ENCODE data around the gene MED8. TPM values are rescaled to one million over a fixed set of nuclear protein-coding genes. Genes with fewer than 3 reads are reported as not detected.

MED8 gene
- total and polyA plus RNA-seq, 7 donors: 15.4 to 44.5 (median 18.2) TPM

GRCh38 chr1:43358746-43359693, 30.6 kb downstream of the MED8 start, which contains the start of gene CDC20:
CDC20 (plus strand) TSS chr1:43358981; CDS start chr1:43359216, 235 bp downstream.
- 2 to 3% (median 2%) methylated on average over 54 to 59 of the region's 59 CpGs for WGBS, 3 donors
- Histone ChIP-seq H3K4me1 (peaks cover 11% of the 10 kb centered on the region), H3K27me3 (ENCODE audit: insufficient read depth in 3 of 3, low read length in 2 of 3) (no peaks in the 10 kb centered on the region), H3K9me3 (no peaks in the 10 kb centered on the region), H3K36me3 (ENCODE audit: insufficient read depth in 1 of 2, low read depth in 1 of 2) (peaks cover under 1 to 36% of the 10 kb centered on the region in 2 donors), H3K27ac (peak within 1 kb of the TSS; percentile 80), H3K4me3 (peak within 1 kb of the TSS; percentile 75)
- ATAC-seq (peak; percentile 98 to 100 (median 99)), DNase-seq (peak; percentile 99)
- intact Hi-C loops (cut with DNase I): no loop called here
- no peak for TF ChIP-seq CTCF (IDR thresholded peaks at IDR 0.05)

GRCh38 chr1:43358121-43358745, 31.4 kb downstream of the MED8 start:
- H3K4me1 ChIP-seq: peaks cover 11% of the 10 kb centered on the region
- intact Hi-C loops (cut with DNase I): no loop called here
- TF ChIP-seq CTCF (IDR thresholded peaks at IDR 0.05): peak; percentile 23

GRCh38 chr1:43357251-43357650, 32.3 kb downstream of the MED8 start:
- peaks cover 11% of the 10 kb centered on the region for H3K4me1 ChIP-seq
- H3K4me3 ChIP-seq: no peak overlapping the region
- H3K27ac ChIP-seq: no peak overlapping the region
- DNase-seq (no peak), ATAC-seq (no peak)
- TF ChIP-seq CTCF (IDR thresholded peaks at IDR 0.05): no peak
- no peaks in the 10 kb centered on the region for H3K27me3 ChIP-seq (ENCODE audit: insufficient read depth in 3 of 3, low read length in 2 of 3)
- 96% methylated on average over 4 of the region's 4 CpGs for WGBS, 3 donors
- peaks cover 0 to 19% of the 10 kb centered on the region in 2 donors for H3K36me3 ChIP-seq (ENCODE audit: insufficient read depth in 1 of 2, low read depth in 1 of 2)
- H3K9me3 ChIP-seq: no peaks in the 10 kb centered on the region
- intact Hi-C loops (cut with DNase I): no loop called here

More at GRCh38 chr1:43358121-43358745, 31.4 kb downstream of the MED8 start:
- Histone ChIP-seq H3K27ac (peak overlapping the region; percentile 80), H3K4me3 (peak overlapping the region; percentile 75), H3K9me3 (no peaks in the 10 kb centered on the region), H3K27me3 (ENCODE audit: insufficient read depth in 3 of 3, low read length in 2 of 3) (no peaks in the 10 kb centered on the region), H3K36me3 (ENCODE audit: insufficient read depth in 1 of 2, low read depth in 1 of 2) (peaks cover 0 to 29% of the 10 kb centered on the region in 2 donors)
- DNase-seq (no peak), ATAC-seq (peak; percentile 22 to 58 (median 38))
- WGBS, 3 donors: 1% methylated on average over 32 to 33 of the region's 33 CpGs

- TF ChIP-seq CTCF (IDR thresholded peaks at IDR 0.05): no peak
- 76 to 100% (median 87%) methylated on average over 2 of the region's 2 CpGs for WGBS, 3 donors
- no peaks in the 10 kb centered on the region for H3K27me3 ChIP-seq (ENCODE audit: insufficient read depth in 3 of 3, low read length in 2 of 3)
- ATAC-seq (no peak), DNase-seq (no peak)
- H3K36me3 ChIP-seq (ENCODE audit: insufficient read depth in 1 of 2, low read depth in 1 of 2): no peaks in the 10 kb centered on the region
- peaks cover 11% of the 10 kb centered on the region for H3K4me1 ChIP-seq
- H3K4me3 ChIP-seq: no peak overlapping the region
- intact Hi-C loops (cut with DNase I): no loop called here
- no peaks in the 10 kb centered on the region for H3K9me3 ChIP-seq
- H3K27ac ChIP-seq: no peak overlapping the region
These were observed 34.7 kb downstream of the MED8 start for GRCh38 chr1:43354936-43355335.

Measured in psoas muscle (tissue), 8 donors.